Osteoblast (primary cell): ENCODE measurements around the gene IL5RA. TPM values are rescaled to one million over a fixed set of nuclear protein-coding genes. Genes with fewer than 3 reads are reported as not detected.

Source experiments
- DNase-seq: peaks from one replicate; pipeline ENCODE4 v3.0.0; 2011; ENCODE audit warnings: low spot score, mixed read lengths; ENCODE audit not compliant: insufficient read length; ENCODE audit errors: missing footprints
- H2AFZ ChIP-seq: 2 replicates; pipeline ENCODE4 v1.6.0; 2011; ENCODE audit warnings: mild to moderate bottlenecking, low read length
- H3K27ac ChIP-seq: 2 replicates; pipeline ENCODE4 v1.5.1; 2011; ENCODE audit warnings: mild to moderate bottlenecking, low read depth, low read length, moderate library complexity
- H3K27me3 ChIP-seq: 2 replicates; pipeline ENCODE4 v1.6.0; 2012; ENCODE audit warnings: mild to moderate bottlenecking, control low read depth, inconsistent platforms, low read length, moderate library complexity; ENCODE audit not compliant: insufficient read depth
- H3K36me3 ChIP-seq: 2 replicates; pipeline ENCODE4 v1.5.1; 2011; ENCODE audit warnings: mild to moderate bottlenecking, low read length, control low read depth, moderate library complexity; ENCODE audit not compliant: insufficient read depth
- H3K4me1 ChIP-seq: 2 replicates; pipeline ENCODE4 v1.5.1; 2011; ENCODE audit warnings: mild to moderate bottlenecking, low read length, control low read depth, moderate library complexity; ENCODE audit not compliant: insufficient read depth
- H3K4me2 ChIP-seq: 2 replicates; pipeline ENCODE4 v1.6.0; 2011; ENCODE audit warnings: mild to moderate bottlenecking, low read length; ENCODE audit not compliant: insufficient read depth
- H3K4me3 ChIP-seq: fragments of 200-600 bp; sonication (generic); 3 replicates; pipeline ENCODE4 v1.5.1; 2012; ENCODE audit warnings: mild to moderate bottlenecking, low read length, inconsistent platforms; ENCODE audit not compliant: insufficient read depth
- H3K79me2 ChIP-seq: 2 replicates; pipeline ENCODE4 v1.6.0; 2012; ENCODE audit warnings: mild to moderate bottlenecking, low read length, control low read depth, inconsistent platforms; ENCODE audit not compliant: insufficient read depth
- H3K9me3 ChIP-seq: 2 replicates; pipeline ENCODE4 v1.5.1; 2011; ENCODE audit warnings: low read depth, low read length, control low read depth
- H4K20me1 ChIP-seq: 2 replicates; pipeline ENCODE4 v1.6.0; 2012; ENCODE audit warnings: mild to moderate bottlenecking, low read length, control low read depth; ENCODE audit not compliant: insufficient read depth
- CTCF ChIP-seq: IDR thresholded peaks from 2 replicates; pipeline ENCODE4 v1.5.1; 2011; ENCODE audit warnings: mild to moderate bottlenecking, low read depth, low read length, moderate library complexity; ENCODE audit errors: extremely low read depth
- total RNA-seq: library from RNA; depleted of rRNA; stranded (reverse); fragments of >200 nt; gene quantifications from 2 replicates; pipeline ENCODE4 v1.2.3, GENCODE V29; 2012

IL5RA gene
- total RNA-seq, 1 donor = not detected

- H3K4me2 ChIP-seq = no peak overlapping the region
- no peak overlapping the region for H3K4me3 ChIP-seq
- H3K79me2 ChIP-seq = no peaks in the 10 kb centered on the region
- TF ChIP-seq CTCF = no peak
- no peaks in the 10 kb centered on the region for H4K20me1 ChIP-seq
- H3K9me3 ChIP-seq = no peaks in the 10 kb centered on the region
- H3K4me1 ChIP-seq = no peaks in the 10 kb centered on the region
- no peak for DNase-seq
- H3K27ac ChIP-seq = no peak overlapping the region
- H3K27me3 ChIP-seq = no peaks in the 10 kb centered on the region
- no peaks in the 10 kb centered on the region for H3K36me3 ChIP-seq
- no peak overlapping the region for H2AFZ ChIP-seq
Observed at GRCh38 chr3:3107181-3107580, 3.0 kb downstream of the IL5RA start.

- TF ChIP-seq CTCF = no peak
- no peak for DNase-seq
- no peaks in the 10 kb centered on the region for H4K20me1 ChIP-seq
- no peak overlapping the region for H3K27ac ChIP-seq
- no peaks in the 10 kb centered on the region for H3K9me3 ChIP-seq
- no peak overlapping the region for H2AFZ ChIP-seq
- no peaks in the 10 kb centered on the region for H3K4me1 ChIP-seq
- no peaks in the 10 kb centered on the region for H3K27me3 ChIP-seq
- no peak overlapping the region for H3K4me2 ChIP-seq
- no peaks in the 10 kb centered on the region for H3K79me2 ChIP-seq
- no peaks in the 10 kb centered on the region for H3K36me3 ChIP-seq
- H3K4me3 ChIP-seq = no peak overlapping the region
Observed at GRCh38 chr3:3105815-3106214, 4.4 kb downstream of the IL5RA start.

GRCh38 chr3:3105246-3105645 lies 4.9 kb downstream of the IL5RA start:
- no peak overlapping the region for H3K4me2 ChIP-seq
- TF ChIP-seq CTCF = no peak
- DNase-seq = no peak
- no peaks in the 10 kb centered on the region for H3K36me3 ChIP-seq
- H2AFZ ChIP-seq = no peak overlapping the region
- H3K4me1 ChIP-seq = no peaks in the 10 kb centered on the region
- no peak overlapping the region for H3K27ac ChIP-seq
- H3K27me3 ChIP-seq = no peaks in the 10 kb centered on the region
- no peaks in the 10 kb centered on the region for H4K20me1 ChIP-seq
- H3K9me3 ChIP-seq = no peaks in the 10 kb centered on the region
- H3K4me3 ChIP-seq = no peak overlapping the region
- no peaks in the 10 kb centered on the region for H3K79me2 ChIP-seq

- no peak for DNase-seq
- Histone ChIP-seq H3K9me3 (no peaks in the 10 kb centered on the region), H4K20me1 (no peaks in the 10 kb centered on the region), H3K79me2 (no peaks in the 10 kb centered on the region), H3K27me3 (no peaks in the 10 kb centered on the region), H2AFZ (no peak overlapping the region), H3K36me3 (no peaks in the 10 kb centered on the region), H3K27ac (no peak overlapping the region), H3K4me1 (no peaks in the 10 kb centered on the region), H3K4me2 (no peak overlapping the region), H3K4me3 (no peak overlapping the region)
- TF ChIP-seq CTCF = no peak
Observed at GRCh38 chr3:3102751-3103150, 7.4 kb downstream of the IL5RA start.
